Endothelial cell of umbilical vein (primary cell): Measurements from ENCODE around the gene ARL2BP. TPM values are rescaled to one million over a fixed set of nuclear protein-coding genes. Genes with fewer than 3 reads are reported as not detected.

Source experiments
- BruUV-seq: library from RNA; stranded (reverse); fragments of 400-500 nt; replicated peaks from 2 replicates; lab custom pipeline; 2021; lab: Mats Ljungman, UMichigan
- CTCF ChIA-PET: fragments of 300-600, 350-600 bp; sonication (Branson Sonifier 250); formaldehyde crosslinking; loops from one replicate; lab custom pipeline; 2021; ENCODE audit warnings: antibody characterized with exemption, inconsistent platforms; lab: Charles Lee
- POLR2A ChIA-PET: fragments of 300-600, 350-600 bp; sonication (Branson Sonifier 250); formaldehyde crosslinking; loops from one replicate; lab custom pipeline; 2021; ENCODE audit warnings: antibody characterized with exemption, inconsistent platforms; lab: Charles Lee
- DNase-seq: peaks from one replicate; pipeline ENCODE4 v3.0.0-alpha.2; 2011; ENCODE audit warnings: low read depth, low spot score
- FAIRE-seq: peaks from 2 replicates; lab custom pipeline; 2011; peaks lifted over from hg19 to GRCh38; lab: Jason Lieb, UNC
- H2AFZ ChIP-seq: 2 replicates; pipeline ENCODE4 v1.6.0; 2012; ENCODE audit warnings: low read depth, low read length, control low read depth, inconsistent platforms
- H3K27ac ChIP-seq: 2 replicates; pipeline ENCODE4 v1.5.1; 2011; ENCODE audit warnings: low read depth, mild to moderate bottlenecking, control low read depth, low read length, moderate library complexity; ENCODE audit not compliant: insufficient read depth
- H3K27me3 ChIP-seq, 2 experiments: 2 replicates each; pipeline versions ENCODE4 v1.6.0 to v1.6.1; 2011; ENCODE audit warnings: low read length in 2 of 2, mixed read lengths in 1 of 2; ENCODE audit not compliant: control insufficient read depth in 2 of 2, insufficient read depth in 2 of 2
- H3K36me3 ChIP-seq, 2 experiments: 2 replicates in 1 of 2; 3 replicates in 1 of 2; pipeline ENCODE4 v1.5.1; 2011; ENCODE audit warnings: low read length in 2 of 2, mild to moderate bottlenecking in 1 of 2, moderate library complexity in 1 of 2; ENCODE audit not compliant: control insufficient read depth in 2 of 2, insufficient read depth in 2 of 2; ENCODE audit errors: extremely low read depth in 1 of 2
- H3K4me1 ChIP-seq: 3 replicates; pipeline ENCODE4 v1.5.1; 2011; ENCODE audit warnings: mild to moderate bottlenecking, low read length; ENCODE audit not compliant: control insufficient read depth, insufficient read depth; ENCODE audit errors: extremely low read depth
- H3K4me2 ChIP-seq: 2 replicates; pipeline ENCODE4 v1.6.1; 2011; ENCODE audit warnings: low read length, control low read depth, mixed read lengths; ENCODE audit not compliant: insufficient read depth
- H3K4me3 ChIP-seq, 3 experiments: fragments of 200-600 bp in 1 of 3; sonication (generic), shearing (Covaris generic) in 1 of 3; replicated peaks in 1 of 3; 2 replicates each; pipeline ENCODE4 v1.5.1; 2011 to 2016; ENCODE audit warnings: control low read depth in 3 of 3, low read length in 3 of 3, mild to moderate bottlenecking in 2 of 3, inconsistent platforms in 1 of 3, low read depth in 1 of 3, moderate library complexity in 1 of 3; ENCODE audit not compliant: insufficient read depth in 1 of 3
- H3K79me2 ChIP-seq: 2 replicates; pipeline ENCODE4 v1.6.0; 2012; ENCODE audit warnings: low read length, inconsistent platforms; ENCODE audit not compliant: control insufficient read depth, insufficient read depth
- H3K9ac ChIP-seq: replicated peaks from 2 replicates; pipeline ENCODE3; 2011; ENCODE audit warnings: low read length, control low read depth; ENCODE audit not compliant: insufficient read depth; ENCODE audit errors: extremely low read depth
- H3K9me1 ChIP-seq: replicated peaks from 3 replicates; pipeline ENCODE4 v1.6.0; 2011; ENCODE audit warnings: mild to moderate bottlenecking, low read length; ENCODE audit not compliant: control insufficient read depth, insufficient read depth; ENCODE audit errors: extremely low read depth
- H3K9me3 ChIP-seq: replicated peaks from 2 replicates; pipeline ENCODE4 v1.5.1; 2012; ENCODE audit warnings: low read length, inconsistent platforms; ENCODE audit not compliant: control insufficient read depth, insufficient read depth
- H4K20me1 ChIP-seq: replicated peaks from 2 replicates; pipeline ENCODE3; 2011; ENCODE audit warnings: mild to moderate bottlenecking, low read length; ENCODE audit not compliant: control insufficient read depth, insufficient read depth; ENCODE audit errors: extremely low read depth
- CTCF ChIP-seq, 2 donors: IDR thresholded peaks; 1 replicate in 1 of 2; 2 replicates in 1 of 2; pipeline ENCODE4 v1.5.1; 2011; ENCODE audit warnings: low read length in 2 of 2, mild to moderate bottlenecking in 2 of 2, moderate library complexity in 2 of 2, control low read depth in 1 of 2, inconsistent platforms in 1 of 2, low read depth in 1 of 2; ENCODE audit not compliant: insufficient read depth in 1 of 2; ENCODE audit errors: extremely low read depth in 1 of 2
- EZH2 ChIP-seq: IDR thresholded peaks from 2 replicates; pipeline ENCODE4 v1.6.1; 2012; ENCODE audit warnings: borderline replicate concordance, low read depth, mild to moderate bottlenecking, moderate library complexity, low read length, inconsistent platforms; ENCODE audit not compliant: severe bottlenecking
- FOS ChIP-seq: IDR thresholded peaks from 2 replicates; pipeline ENCODE4 v1.6.1; 2011; ENCODE audit warnings: mild to moderate bottlenecking, low read length, moderate library complexity, borderline replicate concordance; ENCODE audit not compliant: insufficient read depth
- GATA2 ChIP-seq: IDR thresholded peaks from 2 replicates; pipeline ENCODE4 v1.7.0; 2011; ENCODE audit warnings: low read depth, mild to moderate bottlenecking, moderate library complexity, mixed read lengths, low read length; ENCODE audit not compliant: insufficient read length, insufficient read depth
- JUN ChIP-seq: IDR thresholded peaks from 2 replicates; pipeline ENCODE4 v1.6.1; 2011; ENCODE audit warnings: borderline replicate concordance, low read depth; ENCODE audit not compliant: insufficient read length, insufficient read depth
- MAX ChIP-seq: IDR thresholded peaks from 2 replicates; pipeline ENCODE4 v1.6.1; 2011; ENCODE audit not compliant: insufficient read depth, insufficient read length
- MYC ChIP-seq: IDR thresholded peaks from one replicate; pipeline ENCODE4 v1.6.1; 2011; ENCODE audit warnings: mild to moderate bottlenecking, low read depth, low read length
- POLR2A ChIP-seq: IDR thresholded peaks from 2 replicates; pipeline ENCODE4 v1.6.1; 2012; ENCODE audit warnings: low read depth, mild to moderate bottlenecking, control low read depth, low read length
- POLR2AphosphoS5 ChIP-seq: IDR thresholded peaks from 2 replicates; pipeline ENCODE4 v1.6.1; 2012; ENCODE audit warnings: low read depth, mild to moderate bottlenecking, control low read depth, low read length, moderate library complexity; ENCODE audit not compliant: insufficient read depth
- dilution Hi-C: fragments of 300-500 bp; cut with MboI; formaldehyde crosslinking; loops from one replicate; pipeline ENCODE4 v1.15.0; 2019; ENCODE audit warnings: low sequenced_read_pairs; ENCODE audit not compliant: extremely low pct_ligation_motif_present
- intact Hi-C: fragments of 100-400 bp; cut with micrococcal nuclease; formaldehyde crosslinking; loops from one replicate; pipeline ENCODE4 v1.10.0; 2022
- polyA plus RNA-seq, 4 experiments: library from polyadenylated mRNA; depleted of rRNA in 3 of 4; stranded (reverse) in 3 of 4; unstranded in 1 of 4; fragments of >200 nt; gene quantifications; 2 replicates each; pipeline versions ENCODE4 v1.2.1 to v1.2.3, GENCODE V29; 2011 to 2012; ENCODE audit warnings: missing spikeins in 1 of 4
- total RNA-seq: library from RNA; stranded (reverse); gene quantifications from 2 replicates; pipeline ENCODE4 v1.2.3, GENCODE V29; 2021

Gene ARL2BP
- total and polyA plus RNA-seq, 2 donors (not counting 3 experiments of a cell fraction or from before 2014, with no cell fraction given), result 80.4 to 111 TPM

- H3K79me2 ChIP-seq, result no peaks in the 10 kb centered on the region
- H3K27me3 ChIP-seq, result no peaks in the 10 kb centered on the region
- H3K27ac ChIP-seq, result no peak overlapping the region
- H3K9me3 ChIP-seq, result no peaks in the 10 kb centered on the region
- POLR2A ChIA-PET, result no interaction called here
- TF ChIP-seq CTCF (IDR thresholded peaks at IDR 0.05; ENCODE audit: extremely low read depth in 1 of 2, insufficient read depth in 1 of 2, low read depth in 1 of 2, low read length in 2 of 2), result no peak
- no peak for TF ChIP-seq EZH2
- TF ChIP-seq MYC, result no peak
- TF ChIP-seq POLR2AphosphoS5, result no peak
- TF ChIP-seq JUN, result no peak
- TF ChIP-seq POLR2A, result no peak
- TF ChIP-seq GATA2, result no peak
- TF ChIP-seq FOS, result no peak
- TF ChIP-seq MAX, result no peak
- no peaks in the 10 kb centered on the region for H3K4me1 ChIP-seq
- FAIRE-seq (no peak), DNase-seq (no peak)
- no TSS peak for BruUV-seq
- H2AFZ ChIP-seq, result no peak overlapping the region
- H3K36me3 ChIP-seq, result peaks cover 34 to 38% of the 10 kb centered on the region in 2 experiments
- no peak overlapping the region for H3K4me2 ChIP-seq
- CTCF ChIA-PET, result interaction anchor here (1.5 kb wide), 1 partner anchor 10 kb away, joined by 3 read pairs; no protein-coding TSS in a partner anchor
- H4K20me1 ChIP-seq, result no peaks in the 10 kb centered on the region
- no peaks in the 10 kb centered on the region for H3K9me1 ChIP-seq
- no peak overlapping the region for H3K4me3 ChIP-seq
- dilution Hi-C loops (no loop called here), intact Hi-C loops (no loop called here)
- no peak overlapping the region for H3K9ac ChIP-seq
Measured at GRCh38 chr16:57225978-57226377, 19.1 kb upstream of the ARL2BP start.
